Endothelial cell of umbilical vein (primary cell): ENCODE measurements around the gene TAS2R38. TPM values are rescaled to one million over a fixed set of nuclear protein-coding genes. Genes with fewer than 3 reads are reported as not detected.

Source experiments
- BruUV-seq: library from RNA; stranded (reverse); fragments of 400-500 nt; replicated peaks from 2 replicates; lab custom pipeline; 2021; lab: Mats Ljungman, UMichigan
- CTCF ChIA-PET: fragments of 300-600, 350-600 bp; sonication (Branson Sonifier 250); formaldehyde crosslinking; loops from one replicate; lab custom pipeline; 2021; ENCODE audit warnings: antibody characterized with exemption, inconsistent platforms; lab: Charles Lee
- POLR2A ChIA-PET: fragments of 300-600, 350-600 bp; sonication (Branson Sonifier 250); formaldehyde crosslinking; loops from one replicate; lab custom pipeline; 2021; ENCODE audit warnings: antibody characterized with exemption, inconsistent platforms; lab: Charles Lee
- DNase-seq: peaks from one replicate; pipeline ENCODE4 v3.0.0-alpha.2; 2011; ENCODE audit warnings: low read depth, low spot score
- FAIRE-seq: peaks from 2 replicates; lab custom pipeline; 2011; peaks lifted over from hg19 to GRCh38; lab: Jason Lieb, UNC
- H2AFZ ChIP-seq: 2 replicates; pipeline ENCODE4 v1.6.0; 2012; ENCODE audit warnings: low read depth, low read length, control low read depth, inconsistent platforms
- H3K27ac ChIP-seq: 2 replicates; pipeline ENCODE4 v1.5.1; 2011; ENCODE audit warnings: low read depth, mild to moderate bottlenecking, control low read depth, low read length, moderate library complexity; ENCODE audit not compliant: insufficient read depth
- H3K27me3 ChIP-seq, 2 experiments: 2 replicates each; pipeline versions ENCODE4 v1.6.0 to v1.6.1; 2011; ENCODE audit warnings: low read length in 2 of 2, mixed read lengths in 1 of 2; ENCODE audit not compliant: control insufficient read depth in 2 of 2, insufficient read depth in 2 of 2
- H3K36me3 ChIP-seq, 2 experiments: 2 replicates in 1 of 2; 3 replicates in 1 of 2; pipeline ENCODE4 v1.5.1; 2011; ENCODE audit warnings: low read length in 2 of 2, mild to moderate bottlenecking in 1 of 2, moderate library complexity in 1 of 2; ENCODE audit not compliant: control insufficient read depth in 2 of 2, insufficient read depth in 2 of 2; ENCODE audit errors: extremely low read depth in 1 of 2
- H3K4me1 ChIP-seq: 3 replicates; pipeline ENCODE4 v1.5.1; 2011; ENCODE audit warnings: mild to moderate bottlenecking, low read length; ENCODE audit not compliant: control insufficient read depth, insufficient read depth; ENCODE audit errors: extremely low read depth
- H3K4me2 ChIP-seq: 2 replicates; pipeline ENCODE4 v1.6.1; 2011; ENCODE audit warnings: low read length, control low read depth, mixed read lengths; ENCODE audit not compliant: insufficient read depth
- H3K4me3 ChIP-seq, 3 experiments: fragments of 200-600 bp in 1 of 3; sonication (generic), shearing (Covaris generic) in 1 of 3; replicated peaks in 1 of 3; 2 replicates each; pipeline ENCODE4 v1.5.1; 2011 to 2016; ENCODE audit warnings: control low read depth in 3 of 3, low read length in 3 of 3, mild to moderate bottlenecking in 2 of 3, inconsistent platforms in 1 of 3, low read depth in 1 of 3, moderate library complexity in 1 of 3; ENCODE audit not compliant: insufficient read depth in 1 of 3
- H3K79me2 ChIP-seq: 2 replicates; pipeline ENCODE4 v1.6.0; 2012; ENCODE audit warnings: low read length, inconsistent platforms; ENCODE audit not compliant: control insufficient read depth, insufficient read depth
- H3K9ac ChIP-seq: replicated peaks from 2 replicates; pipeline ENCODE3; 2011; ENCODE audit warnings: low read length, control low read depth; ENCODE audit not compliant: insufficient read depth; ENCODE audit errors: extremely low read depth
- H3K9me1 ChIP-seq: replicated peaks from 3 replicates; pipeline ENCODE4 v1.6.0; 2011; ENCODE audit warnings: mild to moderate bottlenecking, low read length; ENCODE audit not compliant: control insufficient read depth, insufficient read depth; ENCODE audit errors: extremely low read depth
- H3K9me3 ChIP-seq: replicated peaks from 2 replicates; pipeline ENCODE4 v1.5.1; 2012; ENCODE audit warnings: low read length, inconsistent platforms; ENCODE audit not compliant: control insufficient read depth, insufficient read depth
- H4K20me1 ChIP-seq: replicated peaks from 2 replicates; pipeline ENCODE3; 2011; ENCODE audit warnings: mild to moderate bottlenecking, low read length; ENCODE audit not compliant: control insufficient read depth, insufficient read depth; ENCODE audit errors: extremely low read depth
- CTCF ChIP-seq, 2 donors: IDR thresholded peaks; 1 replicate in 1 of 2; 2 replicates in 1 of 2; pipeline ENCODE4 v1.5.1; 2011; ENCODE audit warnings: low read length in 2 of 2, mild to moderate bottlenecking in 2 of 2, moderate library complexity in 2 of 2, control low read depth in 1 of 2, inconsistent platforms in 1 of 2, low read depth in 1 of 2; ENCODE audit not compliant: insufficient read depth in 1 of 2; ENCODE audit errors: extremely low read depth in 1 of 2
- EZH2 ChIP-seq: IDR thresholded peaks from 2 replicates; pipeline ENCODE4 v1.6.1; 2012; ENCODE audit warnings: borderline replicate concordance, low read depth, mild to moderate bottlenecking, moderate library complexity, low read length, inconsistent platforms; ENCODE audit not compliant: severe bottlenecking
- FOS ChIP-seq: IDR thresholded peaks from 2 replicates; pipeline ENCODE4 v1.6.1; 2011; ENCODE audit warnings: mild to moderate bottlenecking, low read length, moderate library complexity, borderline replicate concordance; ENCODE audit not compliant: insufficient read depth
- GATA2 ChIP-seq: IDR thresholded peaks from 2 replicates; pipeline ENCODE4 v1.7.0; 2011; ENCODE audit warnings: low read depth, mild to moderate bottlenecking, moderate library complexity, mixed read lengths, low read length; ENCODE audit not compliant: insufficient read length, insufficient read depth
- JUN ChIP-seq: IDR thresholded peaks from 2 replicates; pipeline ENCODE4 v1.6.1; 2011; ENCODE audit warnings: borderline replicate concordance, low read depth; ENCODE audit not compliant: insufficient read length, insufficient read depth
- MAX ChIP-seq: IDR thresholded peaks from 2 replicates; pipeline ENCODE4 v1.6.1; 2011; ENCODE audit not compliant: insufficient read depth, insufficient read length
- MYC ChIP-seq: IDR thresholded peaks from one replicate; pipeline ENCODE4 v1.6.1; 2011; ENCODE audit warnings: mild to moderate bottlenecking, low read depth, low read length
- POLR2A ChIP-seq: IDR thresholded peaks from 2 replicates; pipeline ENCODE4 v1.6.1; 2012; ENCODE audit warnings: low read depth, mild to moderate bottlenecking, control low read depth, low read length
- POLR2AphosphoS5 ChIP-seq: IDR thresholded peaks from 2 replicates; pipeline ENCODE4 v1.6.1; 2012; ENCODE audit warnings: low read depth, mild to moderate bottlenecking, control low read depth, low read length, moderate library complexity; ENCODE audit not compliant: insufficient read depth
- dilution Hi-C: fragments of 300-500 bp; cut with MboI; formaldehyde crosslinking; loops from one replicate; pipeline ENCODE4 v1.15.0; 2019; ENCODE audit warnings: low sequenced_read_pairs; ENCODE audit not compliant: extremely low pct_ligation_motif_present
- intact Hi-C: fragments of 100-400 bp; cut with micrococcal nuclease; formaldehyde crosslinking; loops from one replicate; pipeline ENCODE4 v1.10.0; 2022
- polyA plus RNA-seq, 4 experiments: library from polyadenylated mRNA; depleted of rRNA in 3 of 4; stranded (reverse) in 3 of 4; unstranded in 1 of 4; fragments of >200 nt; gene quantifications; 2 replicates each; pipeline versions ENCODE4 v1.2.1 to v1.2.3, GENCODE V29; 2011 to 2012; ENCODE audit warnings: missing spikeins in 1 of 4
- total RNA-seq: library from RNA; stranded (reverse); gene quantifications from 2 replicates; pipeline ENCODE4 v1.2.3, GENCODE V29; 2021

The TAS2R38 gene
- total and polyA plus RNA-seq, 2 donors (not counting 3 experiments of a cell fraction or from before 2014, with no cell fraction given) = not detected

- no peak for DNase-seq
- Histone ChIP-seq H4K20me1 (no peaks in the 10 kb centered on the region), H3K9me3 (no peaks in the 10 kb centered on the region), H3K27me3 (no peaks in the 10 kb centered on the region), H3K79me2 (no peaks in the 10 kb centered on the region), H3K27ac (no peak overlapping the region), H3K4me2 (no peak overlapping the region), H3K9ac (no peak overlapping the region), H2AFZ (no peak overlapping the region), H3K9me1 (no peaks in the 10 kb centered on the region), H3K4me3 (no peak overlapping the region), H3K4me1 (no peaks in the 10 kb centered on the region), H3K36me3 (no peaks in the 10 kb centered on the region)
- intact Hi-C loops (no loop called here), dilution Hi-C loops (no loop called here)
- no TSS peak for BruUV-seq
- FAIRE-seq = no peak
- ChIA-PET POLR2A (no interaction called here), CTCF (no interaction called here)
- TF ChIP-seq CTCF (IDR thresholded peaks at IDR 0.05; ENCODE audit: extremely low read depth in 1 of 2, insufficient read depth in 1 of 2, low read depth in 1 of 2, low read length in 2 of 2) (no peak), GATA2 (no peak), EZH2 (no peak), MYC (no peak), POLR2AphosphoS5 (no peak), JUN (no peak), POLR2A (no peak), FOS (no peak), MAX (no peak)
Observed at GRCh38 chr7:142001163-142001874, 27.7 kb upstream of the TAS2R38 start.
